HepG2 (cell line): ENCODE data around the gene SLC6A6. TPM values are rescaled to one million over a fixed set of nuclear protein-coding genes. Genes with fewer than 3 reads are reported as not detected.

ENCODE experiments used
- ATAC-seq: fragments of 200-7000 bp; cut with Tn5 transposase; 3 replicates; pipeline ENCODE4 v1.9.1; 2020; ENCODE audit warnings: mild to moderate bottlenecking, moderate library complexity
- BruUV-seq: library from RNA; stranded (reverse); fragments of 400-500 nt; replicated peaks from 2 replicates; lab custom pipeline; 2021; lab: Mats Ljungman, UMichigan
- CTCF ChIA-PET: fragments of 300-600 bp; formaldehyde crosslinking; extraction: SDS; loops from one replicate; lab custom pipeline; 2021; ENCODE audit warnings: low total read pairs, inconsistent platforms, low intra/inter-chr PET ratio; lab: Yijun Ruan, JAX
- POLR2A ChIA-PET: fragments of 350-600 bp; sonication (Branson Sonifier 250); formaldehyde crosslinking; loops from one replicate; lab custom pipeline; 2020; ENCODE audit warnings: antibody characterized with exemption, inconsistent platforms; lab: Yijun Ruan, JAX
- DNase-seq: peaks from one replicate; pipeline ENCODE4 v3.0.0-alpha.2; 2015; ENCODE audit warnings: low spot score
- FAIRE-seq: peaks from 3 replicates; lab custom pipeline; 2011; peaks lifted over from hg19 to GRCh38; lab: Jason Lieb, UNC
- H2AFZ ChIP-seq: one replicate; pipeline ENCODE4 v1.6.1; 2011; ENCODE audit warnings: low read length, inconsistent platforms
- H3K27ac ChIP-seq: fragments of 300-600 bp; 3 replicates; pipeline ENCODE4 v1.8.0; 2011; ENCODE audit warnings: mixed run types, mild to moderate bottlenecking, mixed read lengths, low read length, inconsistent platforms; ENCODE audit not compliant: insufficient read depth; ENCODE audit errors: extremely low read length
- H3K27me3 ChIP-seq, 2 experiments: fragments of 200-600 bp in 1 of 2; 2 replicates in 1 of 2; 3 replicates in 1 of 2; pipeline versions ENCODE4 v1.6.0 to v1.8.0; 2011; ENCODE audit warnings: low read length in 2 of 2, mild to moderate bottlenecking in 2 of 2, moderate library complexity in 2 of 2, inconsistent platforms in 1 of 2; ENCODE audit not compliant: insufficient read depth in 2 of 2, control insufficient read depth in 1 of 2
- H3K36me3 ChIP-seq, 2 experiments: fragments of 200-600 bp in 1 of 2; replicated peaks in 1 of 2; 2 replicates in 1 of 2; 3 replicates in 1 of 2; pipeline versions ENCODE4 v1.5.1 to v1.8.0; 2011; ENCODE audit warnings: low read length in 2 of 2, inconsistent platforms in 1 of 2; ENCODE audit not compliant: insufficient read depth in 2 of 2, control insufficient read depth in 1 of 2
- H3K4me1 ChIP-seq: 2 replicates; pipeline ENCODE4 v1.5.1; 2012; ENCODE audit warnings: low read length, inconsistent platforms; ENCODE audit not compliant: insufficient read depth
- H3K4me2 ChIP-seq: 2 replicates; pipeline ENCODE4 v1.6.0; 2011; ENCODE audit warnings: low read depth, low read length, inconsistent platforms
- H3K4me3 ChIP-seq, 3 experiments: fragments of 200-600 bp in 1 of 3; sonication (generic), shearing (Covaris generic) in 1 of 3; replicated peaks in 1 of 3; 2 replicates each; pipeline ENCODE4 v1.5.1; 2011 to 2016; ENCODE audit warnings: low read length in 3 of 3, inconsistent platforms in 2 of 3, low read depth in 2 of 3, mild to moderate bottlenecking in 2 of 3, control low read depth in 1 of 3, mixed read lengths in 1 of 3; ENCODE audit not compliant: insufficient read depth in 1 of 3
- H3K79me2 ChIP-seq: one replicate; pipeline ENCODE4 v1.6.1; 2011; ENCODE audit warnings: low read length, inconsistent platforms; ENCODE audit not compliant: insufficient read depth
- H3K9ac ChIP-seq: 2 replicates; pipeline ENCODE4 v1.6.0; 2011; ENCODE audit warnings: mild to moderate bottlenecking, low read depth, low read length, inconsistent platforms; ENCODE audit not compliant: insufficient read depth
- H3K9me3 ChIP-seq: 2 replicates; pipeline ENCODE4 v1.5.1; 2012; ENCODE audit warnings: mild to moderate bottlenecking, low read length
- H4K20me1 ChIP-seq: 2 replicates; pipeline ENCODE4 v1.6.0; 2011; ENCODE audit warnings: inconsistent platforms, mild to moderate bottlenecking, low read length, moderate library complexity; ENCODE audit not compliant: insufficient read depth
- AKAP8 ChIP-seq: sonication (generic); formaldehyde crosslinking; IDR thresholded peaks from 2 replicates; pipeline ENCODE4 v1.5.1; 2020; ENCODE audit warnings: mild to moderate bottlenecking, missing genetic modification reagents
- GPBP1L1 ChIP-seq: sonication (generic); formaldehyde crosslinking; IDR thresholded peaks from 2 replicates; pipeline ENCODE4 v1.5.0; 2020; ENCODE audit warnings: mild to moderate bottlenecking, missing genetic modification reagents
- HMGXB4 ChIP-seq, 2 experiments: sonication (generic) in 1 of 2; formaldehyde crosslinking in 1 of 2; IDR thresholded peaks; 2 replicates each; pipeline versions ENCODE4 v1.4.0 to v1.6.1; 2018 to 2020; ENCODE audit warnings: missing genetic modification reagents in 2 of 2, borderline replicate concordance in 1 of 2, low read depth in 1 of 2, mild to moderate bottlenecking in 1 of 2, missing biosample characterization in 1 of 2
- HNRNPLL ChIP-seq: fragments of 200-400 bp; formaldehyde crosslinking; IDR thresholded peaks from 2 replicates; pipeline ENCODE4 v1.6.1; 2017; ENCODE audit warnings: mild to moderate bottlenecking, low read depth, low read length; ENCODE audit not compliant: poor library complexity, severe bottlenecking
- IRF2 ChIP-seq: IDR thresholded peaks from 2 replicates; pipeline ENCODE4 v1.6.1; 2018; ENCODE audit warnings: missing genetic modification reagents, missing compliant biosample characterization
- IRX3 ChIP-seq: sonication (generic); formaldehyde crosslinking; IDR thresholded peaks from 2 replicates; pipeline ENCODE4 v1.8.1; 2023; ENCODE audit warnings: mild to moderate bottlenecking, low read depth, missing genetic modification reagents, borderline replicate concordance
- MEIS2 ChIP-seq: sonication (generic); formaldehyde crosslinking; IDR thresholded peaks from 2 replicates; pipeline ENCODE4 v1.9.0; 2021; ENCODE audit warnings: mild to moderate bottlenecking, missing genetic modification reagents
- REPIN1 ChIP-seq: sonication (generic); formaldehyde crosslinking; IDR thresholded peaks from 2 replicates; pipeline ENCODE4 v1.8.0; 2022; ENCODE audit warnings: missing genetic modification reagents, low read depth, mild to moderate bottlenecking, borderline replicate concordance
- TP53 ChIP-seq: sonication (generic); formaldehyde crosslinking; conservative IDR thresholded peaks from 2 replicates; pipeline ENCODE4 v1.4.0; 2020; ENCODE audit warnings: missing genetic modification reagents
- ZC3H13 ChIP-seq: sonication (generic); formaldehyde crosslinking; IDR thresholded peaks from 2 replicates; pipeline ENCODE4 v1.8.1; 2023; ENCODE audit warnings: mild to moderate bottlenecking, missing genetic modification reagents, moderate library complexity
- ZMAT5 ChIP-seq: sonication (generic); formaldehyde crosslinking; IDR thresholded peaks from 2 replicates; pipeline ENCODE4 v1.5.0; 2020; ENCODE audit warnings: mild to moderate bottlenecking, low read depth, missing genetic modification reagents, borderline replicate concordance
- ZNF180 ChIP-seq: sonication (generic); formaldehyde crosslinking; IDR thresholded peaks from 2 replicates; pipeline ENCODE4 v1.4.0; 2020; ENCODE audit warnings: low read depth, missing genetic modification reagents, borderline replicate concordance
- ZNF574 ChIP-seq: sonication (generic); formaldehyde crosslinking; IDR thresholded peaks from 2 replicates; pipeline ENCODE4 v1.4.0; 2020; ENCODE audit warnings: missing genetic modification reagents
- ZNF737 ChIP-seq: sonication (generic); formaldehyde crosslinking; IDR thresholded peaks from 2 replicates; pipeline ENCODE4 v1.5.0; 2020; ENCODE audit warnings: missing genetic modification reagents, mild to moderate bottlenecking, borderline replicate concordance
- WGBS: methylation state at CpG from one replicate; pipeline ENCODE4 v1.1.6; 2017; ENCODE audit warnings: low lambda C conversion rate; 5-methylcytosine and 5-hydroxymethylcytosine counted together
- in situ Hi-C: cut with HindIII; loops from 2 replicates; pipeline ENCODE4 v1.10.0; 2017; ENCODE audit warnings: low pct_unique_long_range_greater_than_20kb; ENCODE audit not compliant: extremely low pct_ligation_motif_present
- intact Hi-C: fragments of 100-400 bp; cut with micrococcal nuclease; formaldehyde crosslinking; loops from one replicate; pipeline ENCODE4 v1.10.0; 2022; ENCODE audit not compliant: unreplicated experiment
- polyA plus RNA-seq, 8 experiments: library from polyadenylated mRNA; depleted of rRNA in 3 of 8; stranded (reverse) in 7 of 8; unstranded in 1 of 8; fragments of >200 nt; fragmentation: Illumina TruSeq in 4 of 8; extraction: Trizol in 4 of 8; gene quantifications; 2 replicates each; pipeline versions ENCODE4 v1.2.1 to v1.2.3, GENCODE V29; 2011 to 2016; ENCODE audit warnings: low read depth in 4 of 8, missing spikeins in 1 of 8, mixed read lengths in 1 of 8; ENCODE audit not compliant: insufficient read depth in 1 of 8
- total RNA-seq, 5 experiments: library from RNA; depleted of rRNA; stranded (reverse); fragments of >200 nt; fragmentation: Illumina TruSeq; extraction: Trizol; gene quantifications; 2 replicates each; pipeline ENCODE4 v1.2.3, GENCODE V29; 2016; ENCODE audit warnings: low read depth in 1 of 5

The SLC6A6 gene
- total and polyA plus RNA-seq, 2 of the 13 experiments (the other 11 are each of a cell fraction or from before 2014, with no cell fraction given), result 14.1 to 20.7 TPM

GRCh38 chr3:14353502-14353901 lies 48.9 kb upstream of the SLC6A6 start (continued):
- no peak for TF ChIP-seq ZNF574 (CRISPR knock-in tag)
- TF ChIP-seq AKAP8, result no peak
- no peak for TF ChIP-seq IRF2 (CRISPR knock-in tag)
- TF ChIP-seq HMGXB4 (CRISPR knock-in tag; IDR thresholded peaks at IDR 0.05; ENCODE audit: borderline replicate concordance in 1 of 2, low read depth in 1 of 2), result no peak

GRCh38 chr3:14357463-14357862 lies 44.9 kb upstream of the SLC6A6 start:
- ChIA-PET CTCF (no interaction called here), POLR2A (no interaction called here)
- Histone ChIP-seq H2AFZ (no peak overlapping the region), H3K27ac (no peak overlapping the region), H3K4me3 (no peak overlapping the region), H3K4me2 (no peak overlapping the region), H3K36me3 (no peaks in the 10 kb centered on the region), H3K27me3 (peaks cover 6 to 40% of the 10 kb centered on the region in 2 experiments; a peak in 4 of 5 replicates), H3K4me1 (peaks cover 19% of the 10 kb centered on the region), H3K79me2 (no peaks in the 10 kb centered on the region), H3K9ac (no peak overlapping the region), H4K20me1 (no peaks in the 10 kb centered on the region), H3K9me3 (no peaks in the 10 kb centered on the region)
- intact Hi-C loops, result no loop called here
- WGBS, result 71% methylated on average over 1 of the region's 1 CpG
- in situ Hi-C loops, result no loop called here
- BruUV-seq, result no TSS peak
- FAIRE-seq (no peak), DNase-seq (no peak), ATAC-seq (no peak)
- TF ChIP-seq ZC3H13 (CRISPR knock-in tag) (no peak), IRX3 (CRISPR knock-in tag) (no peak), MEIS2 (CRISPR knock-in tag) (no peak), HNRNPLL (no peak), ZNF737 (CRISPR knock-in tag) (no peak), ZMAT5 (CRISPR knock-in tag) (no peak), ZNF180 (no peak), REPIN1 (CRISPR knock-in tag) (no peak), TP53 (no peak), GPBP1L1 (CRISPR knock-in tag) (no peak)
